GM19467 (cell line): ENCODE data around the gene SLC7A5.
"Not testable (repeated sequence)": the region's sequence is repeated elsewhere in the genome, so short reads cannot be mapped to it uniquely, and the experiment has no call there.

ENCODE experiments used
- ATAC-seq: cut with Tn5 transposase; IDR thresholded peaks from one replicate; pipeline ENCODE4 v1.9.1; 2021; ENCODE audit warnings: mild to moderate bottlenecking, moderate library complexity; ENCODE audit not compliant: unreplicated experiment

The SLC7A5 gene

DNA sequence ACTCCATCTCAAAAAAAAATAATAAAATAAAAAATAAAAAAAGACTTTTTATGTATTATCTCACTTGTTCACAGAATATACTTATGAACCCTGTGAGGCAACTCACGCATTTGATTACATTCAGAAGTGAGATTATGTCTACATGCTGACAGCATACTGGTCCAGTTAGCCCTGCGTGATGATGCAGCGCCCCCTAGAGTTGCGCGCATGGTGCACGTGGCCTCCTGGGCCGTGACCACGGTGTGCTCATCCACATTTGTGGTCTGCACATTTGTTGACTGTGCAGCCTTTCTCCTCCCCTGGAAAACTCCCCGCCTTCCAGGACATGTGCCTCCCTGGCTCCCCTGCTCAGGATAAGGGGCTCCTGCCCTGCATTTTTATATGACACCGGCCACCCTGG is 20.5 kb upstream of the SLC7A5 start:
- ATAC-seq = not testable (repeated sequence)

DNA sequence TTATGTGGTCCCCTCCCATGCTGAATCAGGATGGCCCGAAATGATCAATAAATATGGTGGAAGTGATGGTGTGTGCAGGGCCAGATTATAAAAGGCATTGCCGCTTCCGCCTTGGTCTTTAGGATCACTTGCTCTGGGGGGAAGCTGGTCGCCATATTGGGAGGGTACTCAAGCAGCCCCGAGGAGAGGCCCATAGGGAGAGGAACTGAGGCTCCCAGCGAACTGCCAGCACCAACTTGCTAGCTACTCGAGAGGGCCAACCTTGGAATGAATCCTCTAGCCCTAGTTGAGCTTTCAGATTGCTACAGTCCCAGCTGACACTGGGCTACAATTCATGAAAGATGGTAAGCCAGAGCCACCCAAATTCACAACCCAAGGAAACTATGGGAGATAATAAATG is 19.0 kb upstream of the SLC7A5 start:
- ATAC-seq = not testable (repeated sequence)

DNA sequence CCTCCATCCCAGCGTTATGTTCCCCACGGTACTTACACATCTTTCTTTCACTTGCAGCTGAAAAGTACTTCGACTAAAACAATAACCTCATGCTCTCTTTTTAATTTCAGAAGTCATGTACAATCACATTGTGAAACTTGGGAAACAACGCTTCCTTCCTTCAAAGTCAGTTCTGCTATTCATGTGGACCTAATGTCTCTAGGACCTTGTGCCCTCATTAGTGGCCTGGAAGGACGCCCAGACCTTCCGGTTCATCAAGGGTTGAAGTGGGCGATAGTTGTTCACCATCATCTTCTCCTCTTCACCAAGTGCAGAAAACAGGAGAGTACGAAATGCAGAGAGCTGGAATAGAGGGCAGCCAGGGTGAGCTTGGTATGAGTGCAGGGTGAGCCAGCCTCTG is 18.6 kb upstream of the SLC7A5 start:
- not testable (repeated sequence) for ATAC-seq

DNA sequence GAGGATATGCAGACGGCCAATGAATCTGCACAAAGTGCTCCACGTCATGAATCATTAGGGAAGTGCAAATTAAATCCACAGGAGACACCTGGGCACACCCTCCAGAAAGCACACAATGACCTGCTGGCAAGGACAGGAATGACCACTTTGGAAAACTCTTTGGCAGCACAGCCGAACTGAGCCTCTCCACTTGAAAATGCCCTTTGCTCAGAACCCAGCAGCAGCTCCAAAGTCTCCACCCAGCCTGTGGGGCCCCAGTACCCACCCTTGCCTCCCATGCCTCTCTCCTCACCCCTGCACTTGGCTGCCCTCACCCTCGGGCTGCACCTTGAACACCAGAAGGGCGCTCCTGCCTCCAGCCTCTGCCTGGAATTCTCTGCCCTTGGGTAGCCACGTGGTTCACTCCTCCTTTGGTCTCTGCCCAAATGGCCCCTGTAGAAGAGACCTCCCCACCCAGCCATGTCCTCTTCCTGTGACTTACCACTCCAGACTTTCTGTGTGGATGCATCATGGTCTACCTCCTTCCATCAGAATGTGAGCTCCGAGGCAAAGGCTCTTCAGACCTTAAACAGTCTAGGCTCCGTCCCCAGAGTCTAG is 16.2 kb upstream of the SLC7A5 start:
- ATAC-seq = not testable (repeated sequence)

DNA sequence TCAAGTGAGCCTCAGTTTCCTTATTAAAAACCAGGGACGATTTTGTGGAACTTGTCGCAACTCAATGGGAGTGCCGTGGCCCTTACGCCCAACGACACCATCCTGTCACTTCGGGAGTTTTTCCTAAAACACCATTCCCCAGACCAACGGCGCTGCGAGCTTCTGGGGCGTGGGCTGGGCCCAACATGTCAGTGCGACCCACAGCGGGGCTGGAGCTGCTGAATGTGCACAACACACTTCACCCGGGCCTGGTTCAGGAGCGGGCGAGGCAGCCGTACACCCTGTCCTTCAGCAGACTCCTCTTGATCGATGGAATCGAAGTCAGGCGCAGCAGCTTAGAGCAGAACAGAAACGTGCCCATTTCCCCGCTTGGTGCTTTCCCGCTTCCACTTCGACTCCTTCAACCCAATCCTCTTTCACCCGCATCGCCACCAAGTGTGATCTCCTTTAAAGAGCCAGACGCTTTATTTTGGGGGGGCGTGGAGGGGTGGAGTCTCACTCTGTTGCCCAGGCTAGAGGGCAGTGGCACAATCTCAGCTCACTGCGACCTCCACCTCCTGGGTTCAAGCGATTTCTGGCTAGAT is 13.2 kb upstream of the SLC7A5 start:
- no peak for ATAC-seq

DNA sequence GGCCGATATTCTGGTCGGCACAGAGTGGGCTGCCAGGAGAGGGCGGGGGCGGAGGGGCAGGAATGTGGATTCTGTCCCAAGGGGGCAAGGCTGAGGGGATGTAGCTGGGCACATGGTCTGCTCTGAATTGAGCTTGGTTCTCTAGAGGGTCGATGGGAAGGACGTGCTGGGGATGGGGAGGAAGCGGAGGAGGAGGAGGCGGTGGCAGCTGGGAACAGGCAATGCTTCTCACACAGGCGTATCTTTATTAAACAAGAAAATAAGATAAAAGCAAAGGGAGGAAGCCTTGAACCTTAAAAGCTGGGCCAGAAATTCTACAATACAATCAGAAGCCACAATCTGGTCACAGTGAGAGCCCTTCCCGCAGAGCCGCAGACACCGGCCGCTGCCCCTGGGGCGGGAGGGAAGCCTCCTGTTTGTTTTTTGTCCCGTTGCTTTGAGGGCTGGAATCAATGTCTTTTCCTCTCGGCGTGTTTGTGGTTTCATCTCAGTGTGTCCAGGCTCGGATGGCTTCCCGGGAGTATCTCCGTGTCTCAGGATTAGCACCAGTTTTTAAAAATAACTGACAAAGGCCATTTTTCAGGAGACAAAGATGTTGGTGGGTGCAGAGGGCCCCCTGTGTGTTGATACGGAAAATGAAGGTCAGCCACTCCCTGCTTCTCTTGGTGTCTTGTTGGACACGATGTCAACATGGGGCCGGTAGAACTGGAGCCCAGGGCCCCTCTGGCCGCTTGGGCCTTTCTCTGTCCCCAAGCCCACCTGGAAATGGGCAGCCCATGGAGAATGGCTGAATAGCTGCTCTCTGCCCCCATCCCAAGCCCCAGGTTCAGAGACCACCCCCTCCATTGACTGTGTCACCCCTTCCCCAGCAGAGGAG is 12.3 kb upstream of the SLC7A5 start:
- no peak for ATAC-seq

DNA sequence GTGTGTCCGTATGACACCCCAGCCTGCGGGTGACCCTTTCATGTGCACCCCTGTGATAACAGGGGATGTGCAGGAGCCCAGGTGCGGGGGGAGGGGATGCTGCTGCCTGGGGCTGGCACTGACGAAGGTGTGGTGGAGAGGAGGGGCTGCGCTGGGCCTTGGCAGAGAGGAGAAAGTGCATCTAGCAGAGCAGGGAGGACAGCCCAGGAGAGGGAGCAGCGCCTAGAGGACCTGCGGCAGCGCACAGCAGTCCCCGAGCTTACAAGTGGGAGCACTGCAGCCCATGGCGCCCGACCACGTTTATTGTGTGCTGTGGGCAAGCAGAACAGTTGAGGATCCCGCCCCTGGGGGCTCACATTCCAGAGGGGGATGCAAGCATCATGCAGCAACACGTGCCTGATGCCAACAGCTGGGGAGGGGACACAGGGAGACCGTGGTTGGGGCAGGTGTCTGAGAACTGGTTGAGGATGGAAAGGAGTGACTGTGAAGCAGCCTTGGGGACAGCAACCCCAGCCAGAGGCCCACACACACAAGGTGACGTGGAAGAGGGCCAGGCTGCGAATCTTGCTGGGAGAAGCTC is 10.9 kb upstream of the SLC7A5 start:
- no peak for ATAC-seq

DNA sequence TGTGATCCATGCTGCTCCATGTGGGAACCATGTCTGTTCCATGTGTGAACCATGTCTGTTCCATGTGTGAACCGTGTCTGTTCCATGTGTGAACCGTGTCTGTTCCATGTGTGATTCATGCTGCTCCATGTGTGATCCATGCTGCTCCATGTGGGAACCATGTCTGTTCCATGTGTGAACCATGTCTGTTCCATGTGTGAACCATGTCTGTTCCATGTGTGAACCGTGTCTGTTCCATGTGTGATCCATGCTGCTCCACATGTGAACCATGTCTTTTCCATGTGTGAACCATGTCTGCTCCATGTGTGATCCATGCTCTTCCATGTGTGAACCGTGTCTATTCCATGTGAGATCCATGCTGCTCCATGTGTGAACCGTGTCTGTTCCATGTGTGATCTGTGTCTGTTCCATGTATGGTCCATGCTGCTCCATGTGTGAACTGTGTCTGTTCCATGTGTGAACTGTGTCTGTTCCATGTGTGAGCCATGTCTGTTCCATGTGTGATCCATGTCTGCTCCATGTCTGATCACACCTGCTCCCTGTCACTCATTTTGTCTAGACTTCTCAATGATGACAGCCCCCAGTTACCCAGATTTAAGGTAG is 10.2 kb upstream of the SLC7A5 start:
- not testable (repeated sequence) for ATAC-seq

DNA sequence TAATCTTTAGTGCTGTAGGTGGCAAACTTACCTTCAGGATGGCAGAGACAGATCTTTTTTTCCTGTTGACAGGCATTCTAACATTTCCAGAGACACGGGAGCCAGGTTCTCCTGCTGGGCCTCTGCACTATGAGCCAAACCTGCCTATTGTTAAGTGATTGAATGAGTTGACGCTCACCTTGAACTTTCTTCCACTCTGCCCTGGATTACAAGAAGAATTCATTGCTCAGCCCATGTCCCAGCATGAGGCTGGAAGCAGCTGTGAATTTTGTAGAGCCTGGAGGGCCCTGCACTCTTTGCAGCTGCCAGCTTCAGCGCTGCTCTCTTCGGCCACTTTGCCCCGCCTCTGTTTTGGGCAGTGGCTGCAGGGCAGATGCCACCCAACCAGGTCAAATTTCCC is 9.4 kb upstream of the SLC7A5 start:
- ATAC-seq = no peak

DNA sequence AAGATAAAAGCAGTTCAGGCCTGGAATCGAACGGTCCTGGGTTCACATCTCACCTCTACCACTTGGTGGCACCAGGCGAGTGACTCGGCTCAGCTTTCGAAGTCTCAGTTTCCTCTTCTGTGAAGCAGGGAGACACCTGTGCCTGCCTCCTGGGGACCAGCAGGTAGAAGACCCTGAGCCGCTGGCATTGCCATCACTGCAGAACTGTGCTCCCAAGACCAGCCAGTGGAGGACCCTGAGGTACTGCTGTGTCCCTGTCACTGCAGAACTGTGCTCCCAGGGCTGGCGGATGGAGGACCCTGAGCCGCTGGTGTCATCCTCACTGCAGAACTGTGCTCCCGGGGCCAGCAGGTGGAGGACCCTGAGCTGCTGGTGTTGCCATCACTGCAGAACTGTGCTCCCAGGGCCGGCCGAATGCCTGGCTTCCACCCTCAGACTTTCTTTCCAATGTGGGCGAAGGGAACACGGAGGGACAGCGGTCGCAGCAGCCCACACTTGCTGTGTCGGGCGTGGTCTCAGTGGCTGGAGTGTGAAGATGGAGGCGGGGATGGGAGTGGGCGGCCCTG is 8.7 kb upstream of the SLC7A5 start:
- ATAC-seq = no peak

DNA sequence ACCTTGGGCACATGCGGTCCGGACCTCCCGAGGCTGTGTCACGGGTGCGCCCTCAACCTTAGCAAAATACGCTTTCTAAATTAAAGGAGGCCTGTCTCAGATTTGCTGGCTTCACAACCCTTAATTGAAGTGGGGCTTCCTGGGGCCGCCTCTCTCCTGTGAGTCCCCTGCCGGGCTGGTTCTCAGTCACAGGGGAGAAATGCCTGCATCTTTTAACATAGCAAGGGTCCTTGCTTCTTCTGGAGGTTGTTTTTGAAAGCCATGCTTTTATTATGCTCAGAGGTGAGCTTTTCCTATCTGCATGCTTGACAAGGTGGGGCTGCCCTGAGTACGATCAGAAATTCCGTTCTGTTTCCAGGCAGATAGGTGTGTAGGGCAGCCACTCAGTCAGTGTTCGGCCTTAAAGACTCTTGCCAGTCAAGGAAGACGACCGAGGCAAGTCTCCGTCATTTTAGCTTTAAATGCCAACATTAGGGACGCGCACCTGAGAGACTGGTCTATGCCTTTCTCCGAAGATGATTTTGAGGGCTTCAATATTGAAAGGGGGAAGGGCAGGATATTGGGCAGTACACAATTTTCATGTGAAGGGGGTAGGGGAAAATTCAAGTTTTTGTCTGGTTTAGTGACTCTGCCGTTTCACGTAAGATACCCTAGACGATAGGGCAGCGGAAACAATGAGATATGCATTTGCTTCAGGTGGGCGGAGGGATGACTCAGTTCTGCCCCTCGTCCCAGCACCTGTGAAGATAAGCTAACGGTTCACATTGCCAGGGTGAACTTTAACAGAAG is 5.5 kb upstream of the SLC7A5 start:
- no peak for ATAC-seq

DNA sequence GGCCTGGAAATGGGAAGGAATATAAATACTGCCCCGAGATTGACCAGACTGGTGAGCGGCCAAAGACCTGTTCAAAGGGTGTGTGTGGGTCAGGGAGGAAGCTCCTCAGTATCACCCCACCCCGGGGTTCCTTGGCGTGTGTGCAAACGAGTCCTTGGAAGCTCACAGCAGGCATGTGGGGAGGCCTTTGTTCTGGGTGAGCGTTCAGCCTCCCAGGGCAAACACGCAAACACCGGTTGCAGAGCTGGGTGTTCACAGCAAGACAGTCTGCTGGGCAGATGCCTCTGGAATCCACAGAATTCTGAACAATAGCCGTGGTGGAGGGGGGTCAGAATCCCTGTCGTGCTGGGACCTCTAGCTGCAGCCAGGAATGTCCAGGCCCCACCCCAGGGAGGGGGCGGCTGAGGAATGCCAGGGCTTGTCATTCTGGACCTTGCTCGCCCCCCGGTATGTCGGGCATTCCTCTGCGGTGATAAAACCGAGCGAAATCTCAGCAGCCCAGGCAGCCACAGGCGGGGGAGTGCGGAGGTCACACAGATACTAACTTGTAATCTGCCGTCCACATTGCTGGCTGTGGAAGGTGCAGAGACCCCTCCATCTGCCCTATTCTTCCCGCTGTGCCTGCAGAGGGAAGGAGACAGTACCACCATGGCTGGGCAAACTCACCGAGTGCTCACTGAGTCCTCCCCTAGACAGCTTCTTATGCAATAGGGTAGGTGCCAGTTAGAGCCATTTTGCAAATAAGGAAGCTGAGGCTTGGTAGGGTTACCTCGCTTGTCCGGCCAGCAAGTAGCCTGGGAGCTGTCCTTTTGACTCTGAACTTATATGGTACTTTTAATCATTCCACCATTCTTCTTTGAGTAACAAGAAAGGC is 1.3 kb upstream of the SLC7A5 start:
- ATAC-seq = not testable (repeated sequence)

DNA sequence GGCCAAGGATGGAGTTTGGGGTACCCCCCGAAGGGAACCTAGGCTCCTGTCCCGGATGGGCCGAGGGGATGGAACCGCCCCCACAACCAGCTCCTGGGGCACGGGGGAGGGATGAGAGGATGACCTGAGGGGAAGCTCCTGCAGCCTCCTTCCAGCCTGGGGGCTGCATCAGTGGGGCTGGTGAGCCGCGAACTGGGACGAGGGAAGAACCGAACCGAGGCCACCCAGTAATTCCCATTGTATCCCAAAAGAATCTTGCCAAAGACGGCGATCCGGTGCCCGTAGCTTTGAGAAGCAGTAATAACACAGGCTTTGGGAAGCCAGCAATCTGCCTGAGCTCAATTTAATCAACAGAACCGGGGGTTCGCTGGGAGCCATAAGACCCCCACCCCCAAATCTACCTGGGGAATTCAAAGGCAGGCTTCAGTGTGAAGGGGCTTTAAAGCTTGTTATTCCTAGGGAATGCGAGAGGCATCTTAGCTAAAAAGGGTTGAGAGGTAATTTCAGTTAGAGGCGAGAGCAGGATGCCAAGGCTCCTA is 641 bp upstream of the SLC7A5 start:
- not testable (repeated sequence) for ATAC-seq

DNA sequence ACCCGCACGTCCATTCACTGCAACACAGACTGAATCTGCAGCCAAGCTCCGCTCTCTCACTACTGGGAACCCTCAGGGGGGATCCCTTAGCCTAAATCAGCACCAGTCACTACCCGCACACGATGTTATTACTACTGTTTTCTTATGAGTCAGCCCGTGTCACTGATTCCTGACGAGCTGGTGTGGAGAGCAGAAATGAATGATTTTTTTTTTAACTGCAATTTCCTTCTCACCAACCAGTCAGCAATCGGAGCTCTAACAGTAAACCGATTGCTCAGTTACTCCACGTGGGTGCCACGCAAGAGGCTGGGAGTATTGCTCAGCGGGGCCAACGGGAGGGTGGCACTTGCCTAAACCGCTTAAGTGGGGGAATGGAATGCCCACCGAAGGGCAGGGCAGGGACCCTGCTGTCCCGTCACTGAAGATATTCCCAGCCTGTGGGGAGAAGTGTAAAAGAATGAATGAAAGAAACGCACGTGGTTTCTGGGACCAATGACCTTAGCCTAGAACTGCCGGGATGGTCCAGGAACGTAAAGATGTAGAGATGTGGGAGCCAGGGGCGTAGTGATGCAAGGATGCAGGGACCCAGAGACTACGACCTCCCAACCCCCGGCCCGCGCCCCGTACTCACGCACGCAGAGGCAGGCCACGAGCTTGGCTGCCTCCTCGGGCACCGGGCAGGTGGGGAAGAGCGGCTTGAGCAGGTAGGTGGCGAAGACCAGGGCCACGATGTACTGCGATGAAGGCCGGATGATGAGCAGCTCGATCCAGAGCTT is 865 bp downstream of the SLC7A5 start:
- ATAC-seq = not testable (repeated sequence)

DNA sequence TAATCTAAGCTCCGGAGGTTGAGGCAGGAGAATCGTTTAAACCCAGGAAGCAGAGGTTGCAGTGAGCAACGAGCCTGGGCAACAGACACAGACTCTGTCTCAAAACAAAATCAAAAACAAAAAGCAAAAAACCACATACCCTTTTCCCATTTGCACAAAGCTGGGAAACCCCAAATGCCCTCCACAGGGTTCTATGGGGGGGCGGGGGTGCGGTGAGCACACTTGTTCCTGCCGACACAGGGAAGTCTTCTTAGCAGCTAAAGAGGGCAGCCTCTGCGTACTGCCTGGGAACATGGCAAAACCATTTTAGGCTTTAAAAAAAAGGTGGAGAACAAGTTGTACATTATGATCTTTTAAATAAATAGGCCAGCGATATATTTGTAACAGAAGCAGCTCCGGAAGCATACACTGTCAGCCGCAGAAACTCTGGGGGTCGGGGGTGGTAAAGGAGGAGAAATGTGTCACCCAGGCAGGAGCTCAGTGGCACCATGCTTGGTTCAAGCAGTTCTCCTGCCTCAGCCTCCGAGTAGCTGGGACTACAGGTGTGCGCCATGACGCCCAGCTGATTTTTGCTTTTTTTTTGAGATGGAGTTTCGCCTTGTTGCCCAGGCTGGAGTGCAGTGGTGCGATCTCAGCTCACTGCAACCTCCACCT is 3.3 kb downstream of the SLC7A5 start:
- ATAC-seq = not testable (repeated sequence)

DNA sequence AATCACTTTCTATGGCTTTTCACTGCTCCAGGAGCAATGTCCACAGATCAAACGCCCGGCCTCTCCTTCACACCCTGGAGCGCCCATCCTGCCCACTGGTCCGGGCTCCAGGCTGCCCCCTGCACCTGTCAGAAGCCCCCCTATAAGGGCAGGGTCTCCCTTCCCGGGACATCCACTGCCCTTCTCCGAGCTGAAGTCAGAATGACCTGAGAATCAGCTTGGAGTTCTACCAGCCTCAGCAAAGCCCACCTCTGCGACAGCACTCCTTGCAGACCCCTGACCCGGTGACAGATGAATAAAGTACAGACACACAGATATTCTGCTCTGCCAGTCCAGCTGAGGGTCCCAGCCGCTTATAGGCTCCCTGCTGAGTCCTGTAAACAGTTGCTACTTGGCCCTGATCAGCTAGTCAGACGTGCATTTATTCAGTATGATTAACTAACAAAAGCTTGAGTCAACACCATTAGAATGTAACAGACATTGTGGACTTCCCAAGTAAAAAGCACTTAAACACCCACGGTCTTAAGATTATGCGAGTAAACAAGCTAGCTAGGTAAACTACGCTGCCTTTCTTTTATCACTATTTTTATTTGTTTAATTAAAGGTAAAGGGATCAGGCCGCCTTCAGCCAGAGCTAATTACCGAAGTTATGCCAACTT is 4.8 kb downstream of the SLC7A5 start:
- ATAC-seq = no peak

DNA sequence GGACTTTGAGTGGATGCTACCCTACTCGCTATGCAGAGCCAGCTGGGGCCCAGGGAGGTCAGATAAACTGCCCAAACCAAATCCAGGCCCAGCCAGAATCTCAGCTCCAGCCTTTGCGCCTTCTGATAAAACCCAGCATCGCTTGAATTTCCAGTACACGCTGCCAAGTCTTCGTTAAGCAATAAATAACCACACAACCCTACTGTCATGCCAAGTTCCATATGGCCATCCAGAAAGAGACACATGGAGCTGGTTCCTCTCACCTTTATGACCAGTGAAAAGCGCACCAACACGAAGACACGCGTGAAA is 6.0 kb downstream of the SLC7A5 start:
- not testable (repeated sequence) for ATAC-seq
